ENCODE results near the gene CRAT. TPM values are rescaled to one million over a fixed set of nuclear protein-coding genes. Genes with fewer than 3 reads are reported as not detected.
"Not testable (repeated sequence)": the region's sequence is repeated elsewhere in the genome, so short reads cannot be mapped to it uniquely, and the experiment has no call there.

The CRAT gene
- total RNA-seq, 1 experiment from 2014 or later = not detected

GRCh38 chr9:129124506-129125069 lies 14.0 kb upstream of the CRAT start:
- H4K20me1 ChIP-seq (ENCODE audit: insufficient read depth, low read depth, low read length) = no peaks in the 10 kb centered on the region
- no peaks in the 10 kb centered on the region for H3K9me3 ChIP-seq (ENCODE audit: low read length)
- H3K27ac ChIP-seq (ENCODE audit: low read length) = no peak overlapping the region
- peaks cover 4% of the 10 kb centered on the region; the same call in 1 of the 2 replicates for H3K4me1 ChIP-seq (ENCODE audit: low read length)
- H3K9ac ChIP-seq (ENCODE audit: low read length) = no peak overlapping the region
- no peak overlapping the region for H3K4me3 ChIP-seq (ENCODE audit: low read length)
- H3K79me2 ChIP-seq (ENCODE audit: low read length) = peaks cover 17% of the 10 kb centered on the region
- peaks cover 17% of the 10 kb centered on the region; the same call in 1 of the 2 replicates for H3K36me3 ChIP-seq (ENCODE audit: insufficient read depth, low read length)
- no peak for DNase-seq
- H3K4me2 ChIP-seq (ENCODE audit: low read depth, low read length, poor library complexity, severe bottlenecking) = no peak overlapping the region
- no peak overlapping the region for H2AFZ ChIP-seq (ENCODE audit: low read length)
- no peaks in the 10 kb centered on the region for H3K9me2 ChIP-seq (replicated peaks; ENCODE audit: insufficient read depth, low read length)
- no peaks in the 10 kb centered on the region for H3K27me3 ChIP-seq (ENCODE audit: low read length)

GRCh38 chr9:129122976-129123375 lies 12.4 kb upstream of the CRAT start:
- not testable (repeated sequence) for H3K4me2 ChIP-seq (ENCODE audit: low read depth, low read length, poor library complexity, severe bottlenecking); H2AFZ ChIP-seq (ENCODE audit: low read length); H3K27me3 ChIP-seq (ENCODE audit: low read length); H3K4me3 ChIP-seq (ENCODE audit: low read length); H3K27ac ChIP-seq (ENCODE audit: low read length); H3K9me3 ChIP-seq (ENCODE audit: low read length); H4K20me1 ChIP-seq (ENCODE audit: insufficient read depth, low read depth, low read length); H3K4me1 ChIP-seq (ENCODE audit: low read length); H3K9me2 ChIP-seq (replicated peaks; ENCODE audit: insufficient read depth, low read length); H3K9ac ChIP-seq (ENCODE audit: low read length); DNase-seq
- peaks cover 30% of the 10 kb centered on the region for H3K79me2 ChIP-seq (ENCODE audit: low read length)
- H3K36me3 ChIP-seq (ENCODE audit: insufficient read depth, low read length) = peaks cover 17% of the 10 kb centered on the region; the same call in 1 of the 2 replicates

GRCh38 chr9:129122133-129122532 lies 11.5 kb upstream of the CRAT start:
- Histone ChIP-seq H3K9ac (ENCODE audit: low read length) (no peak overlapping the region), H4K20me1 (ENCODE audit: insufficient read depth, low read depth, low read length) (no peaks in the 10 kb centered on the region), H3K36me3 (ENCODE audit: insufficient read depth, low read length) (peaks cover 9% of the 10 kb centered on the region; the same call in 1 of the 2 replicates), H2AFZ (ENCODE audit: low read length) (no peak overlapping the region), H3K4me1 (ENCODE audit: low read length) (peaks cover 4% of the 10 kb centered on the region; the same call in 1 of the 2 replicates), H3K9me2 (replicated peaks; ENCODE audit: insufficient read depth, low read length) (no peaks in the 10 kb centered on the region), H3K27me3 (ENCODE audit: low read length) (no peaks in the 10 kb centered on the region), H3K27ac (ENCODE audit: low read length) (no peak overlapping the region), H3K9me3 (ENCODE audit: low read length) (no peaks in the 10 kb centered on the region), H3K4me2 (ENCODE audit: low read depth, low read length, poor library complexity, severe bottlenecking) (no peak overlapping the region), H3K79me2 (ENCODE audit: low read length) (peaks cover 38% of the 10 kb centered on the region), H3K4me3 (ENCODE audit: low read length) (no peak overlapping the region)
- no peak for DNase-seq

GRCh38 chr9:129121483-129121882 lies 10.9 kb upstream of the CRAT start:
- Histone ChIP-seq H3K9ac (ENCODE audit: low read length) (no peak overlapping the region), H3K36me3 (ENCODE audit: insufficient read depth, low read length) (0 out of 2 replicates have a peak, but pooled peaks cover 8% of the 10 kb centered on the region), H3K4me3 (ENCODE audit: low read length) (no peak overlapping the region), H3K4me1 (ENCODE audit: low read length) (peaks cover 2% of the 10 kb centered on the region; the same call in 1 of the 2 replicates), H3K9me2 (replicated peaks; ENCODE audit: insufficient read depth, low read length) (no peaks in the 10 kb centered on the region), H3K4me2 (ENCODE audit: low read depth, low read length, poor library complexity, severe bottlenecking) (no peak overlapping the region), H4K20me1 (ENCODE audit: insufficient read depth, low read depth, low read length) (no peaks in the 10 kb centered on the region), H2AFZ (ENCODE audit: low read length) (no peak overlapping the region), H3K9me3 (ENCODE audit: low read length) (no peaks in the 10 kb centered on the region), H3K79me2 (ENCODE audit: low read length) (peaks cover 42% of the 10 kb centered on the region), H3K27ac (ENCODE audit: low read length) (no peak overlapping the region), H3K27me3 (ENCODE audit: low read length) (no peaks in the 10 kb centered on the region)
- no peak for DNase-seq

GRCh38 chr9:129118799-129119198 lies 8.2 kb upstream of the CRAT start:
- no peaks in the 10 kb centered on the region for H3K9me2 ChIP-seq (replicated peaks; ENCODE audit: insufficient read depth, low read length)
- DNase-seq = no peak
- H3K27me3 ChIP-seq (ENCODE audit: low read length) = no peaks in the 10 kb centered on the region
- no peak overlapping the region for H3K27ac ChIP-seq (ENCODE audit: low read length)
- no peak overlapping the region for H3K9ac ChIP-seq (ENCODE audit: low read length)
- H3K36me3 ChIP-seq (ENCODE audit: insufficient read depth, low read length) = 0 out of 2 replicates have a peak, but pooled peaks cover 6% of the 10 kb centered on the region
- no peak overlapping the region for H3K4me2 ChIP-seq (ENCODE audit: low read depth, low read length, poor library complexity, severe bottlenecking)
- H4K20me1 ChIP-seq (ENCODE audit: insufficient read depth, low read depth, low read length) = no peaks in the 10 kb centered on the region
- no peak overlapping the region for H2AFZ ChIP-seq (ENCODE audit: low read length)
- no peaks in the 10 kb centered on the region for H3K9me3 ChIP-seq (ENCODE audit: low read length)
- peaks cover 15% of the 10 kb centered on the region for H3K4me1 ChIP-seq (ENCODE audit: low read length)
- no peak overlapping the region for H3K4me3 ChIP-seq (ENCODE audit: low read length)
- H3K79me2 ChIP-seq (ENCODE audit: low read length) = peaks cover 60% of the 10 kb centered on the region

GRCh38 chr9:129113645-129114304 lies 3.2 kb upstream of the CRAT start:
- Histone ChIP-seq H3K9me3 (ENCODE audit: low read length) (no peaks in the 10 kb centered on the region), H3K4me2 (ENCODE audit: low read depth, low read length, poor library complexity, severe bottlenecking) (peak overlapping the region; percentile 30), H3K27ac (ENCODE audit: low read length) (0 out of 2 replicates have a peak overlapping the region, but pooled peaks have one; percentile 11), H4K20me1 (ENCODE audit: insufficient read depth, low read depth, low read length) (no peaks in the 10 kb centered on the region), H3K27me3 (ENCODE audit: low read length) (no peaks in the 10 kb centered on the region), H2AFZ (ENCODE audit: low read length) (no peak overlapping the region), H3K9ac (ENCODE audit: low read length) (no peak overlapping the region), H3K9me2 (replicated peaks; ENCODE audit: insufficient read depth, low read length) (no peaks in the 10 kb centered on the region), H3K36me3 (ENCODE audit: insufficient read depth, low read length) (no peaks in the 10 kb centered on the region), H3K4me3 (ENCODE audit: low read length) (no peak overlapping the region), H3K79me2 (ENCODE audit: low read length) (peaks cover 72% of the 10 kb centered on the region), H3K4me1 (ENCODE audit: low read length) (peaks cover 31% of the 10 kb centered on the region)
- no peak for DNase-seq

- Histone ChIP-seq H3K9ac (ENCODE audit: low read length) (peak overlapping the region; percentile 96), H3K79me2 (ENCODE audit: low read length) (peaks cover 60% of the 10 kb centered on the region), H3K4me2 (ENCODE audit: low read depth, low read length, poor library complexity, severe bottlenecking) (peak overlapping the region; percentile 85), H3K4me3 (ENCODE audit: low read length) (peak overlapping the region; percentile 92), H3K27ac (ENCODE audit: low read length) (peak overlapping the region; percentile 74), H3K4me1 (ENCODE audit: low read length) (peaks cover 31% of the 10 kb centered on the region)
- DNase-seq; H3K36me3 ChIP-seq (ENCODE audit: insufficient read depth, low read length); H4K20me1 ChIP-seq (ENCODE audit: insufficient read depth, low read depth, low read length); H3K9me2 ChIP-seq (replicated peaks; ENCODE audit: insufficient read depth, low read length); H3K9me3 ChIP-seq (ENCODE audit: low read length); H3K27me3 ChIP-seq (ENCODE audit: low read length); H2AFZ ChIP-seq (ENCODE audit: low read length): not testable (repeated sequence)
These were observed 1.9 kb upstream of the CRAT start for GRCh38 chr9:129112526-129112925.

GRCh38 chr9:129111528-129112151 lies 1.0 kb upstream of the CRAT start:
- peak; percentile 81 for DNase-seq
- no peaks in the 10 kb centered on the region for H3K9me2 ChIP-seq (replicated peaks; ENCODE audit: insufficient read depth, low read length)
- H4K20me1 ChIP-seq (ENCODE audit: insufficient read depth, low read depth, low read length) = no peaks in the 10 kb centered on the region
- H3K27ac ChIP-seq (ENCODE audit: low read length) = peak overlapping the region; percentile 74
- peaks cover 51% of the 10 kb centered on the region for H3K79me2 ChIP-seq (ENCODE audit: low read length)
- peak overlapping the region; percentile 85 for H3K4me2 ChIP-seq (ENCODE audit: low read depth, low read length, poor library complexity, severe bottlenecking)
- H2AFZ ChIP-seq (ENCODE audit: low read length) = peak overlapping the region; percentile 62
- peak overlapping the region; percentile 96 for H3K9ac ChIP-seq (ENCODE audit: low read length)
- peaks cover 31% of the 10 kb centered on the region for H3K4me1 ChIP-seq (ENCODE audit: low read length)
- H3K36me3 ChIP-seq (ENCODE audit: insufficient read depth, low read length) = no peaks in the 10 kb centered on the region
- no peaks in the 10 kb centered on the region for H3K27me3 ChIP-seq (ENCODE audit: low read length)
- H3K4me3 ChIP-seq (ENCODE audit: low read length) = peak overlapping the region; percentile 92
- no peaks in the 10 kb centered on the region for H3K9me3 ChIP-seq (ENCODE audit: low read length)
